A549 (cell line): ENCODE data around the gene NCOA4.

Experiments used
- ESRRA ChIP-seq: fragments of 150-350 bp; IDR thresholded peaks from 2 replicates; pipeline ENCODE4 v1.6.1; 2014; ENCODE audit warnings: mild to moderate bottlenecking, low read length, borderline replicate concordance
- FOSL2 ChIP-seq, 2 experiments: fragments of 450-650 bp in 1 of 2; fragments of >200 bp in 1 of 2; sonication (Bioruptor Twin) in 1 of 2; formaldehyde crosslinking; IDR thresholded peaks; 2 replicates each; pipeline versions ENCODE4 v1.5.0 to v1.6.1; 2016 to 2020; ENCODE audit warnings: mild to moderate bottlenecking in 1 of 2, moderate library complexity in 1 of 2
- HDAC2 ChIP-seq: fragments of 200-600 bp; sonication (generic); IDR thresholded peaks from 2 replicates; pipeline ENCODE4 v1.6.1; 2016
- RAD21 ChIP-seq, 2 experiments: fragments of >200 bp in 1 of 2; sonication (Bioruptor Twin) in 1 of 2; formaldehyde crosslinking in 1 of 2; IDR thresholded peaks in 1 of 2; conservative IDR thresholded peaks in 1 of 2; 2 replicates in 1 of 2; 3 replicates in 1 of 2; pipeline ENCODE4 v1.6.1; 2012 to 2018; ENCODE audit warnings: inconsistent platforms in 1 of 2
- SMC3 ChIP-seq: fragments of >200 bp; sonication (Bioruptor Twin); formaldehyde crosslinking; IDR thresholded peaks from 3 replicates; pipeline ENCODE4 v1.6.1; 2018; ENCODE audit warnings: inconsistent platforms
- TF ChIP-seq, protein P1 (sequence below): fragments of >200 bp; sonication (Bioruptor Twin); formaldehyde crosslinking; IDR thresholded peaks from 3 replicates; pipeline ENCODE4 v1.5.1; 2016
- TF ChIP-seq, protein P2 (sequence below): IDR thresholded peaks from 2 replicates; pipeline ENCODE4 v1.6.1; 2012
- TF ChIP-seq, protein P3 (sequence below): fragments of 250-450 bp; sonication (Bioruptor Pico); IDR thresholded peaks from 2 replicates; pipeline ENCODE4 v1.5.0; 2021; ENCODE audit warnings: mild to moderate bottlenecking, moderate library complexity, borderline replicate concordance

- TF ChIP-seq, protein P1, sequence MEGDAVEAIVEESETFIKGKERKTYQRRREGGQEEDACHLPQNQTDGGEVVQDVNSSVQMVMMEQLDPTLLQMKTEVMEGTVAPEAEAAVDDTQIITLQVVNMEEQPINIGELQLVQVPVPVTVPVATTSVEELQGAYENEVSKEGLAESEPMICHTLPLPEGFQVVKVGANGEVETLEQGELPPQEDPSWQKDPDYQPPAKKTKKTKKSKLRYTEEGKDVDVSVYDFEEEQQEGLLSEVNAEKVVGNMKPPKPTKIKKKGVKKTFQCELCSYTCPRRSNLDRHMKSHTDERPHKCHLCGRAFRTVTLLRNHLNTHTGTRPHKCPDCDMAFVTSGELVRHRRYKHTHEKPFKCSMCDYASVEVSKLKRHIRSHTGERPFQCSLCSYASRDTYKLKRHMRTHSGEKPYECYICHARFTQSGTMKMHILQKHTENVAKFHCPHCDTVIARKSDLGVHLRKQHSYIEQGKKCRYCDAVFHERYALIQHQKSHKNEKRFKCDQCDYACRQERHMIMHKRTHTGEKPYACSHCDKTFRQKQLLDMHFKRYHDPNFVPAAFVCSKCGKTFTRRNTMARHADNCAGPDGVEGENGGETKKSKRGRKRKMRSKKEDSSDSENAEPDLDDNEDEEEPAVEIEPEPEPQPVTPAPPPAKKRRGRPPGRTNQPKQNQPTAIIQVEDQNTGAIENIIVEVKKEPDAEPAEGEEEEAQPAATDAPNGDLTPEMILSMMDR, result no peak
- TF ChIP-seq, protein P2, sequence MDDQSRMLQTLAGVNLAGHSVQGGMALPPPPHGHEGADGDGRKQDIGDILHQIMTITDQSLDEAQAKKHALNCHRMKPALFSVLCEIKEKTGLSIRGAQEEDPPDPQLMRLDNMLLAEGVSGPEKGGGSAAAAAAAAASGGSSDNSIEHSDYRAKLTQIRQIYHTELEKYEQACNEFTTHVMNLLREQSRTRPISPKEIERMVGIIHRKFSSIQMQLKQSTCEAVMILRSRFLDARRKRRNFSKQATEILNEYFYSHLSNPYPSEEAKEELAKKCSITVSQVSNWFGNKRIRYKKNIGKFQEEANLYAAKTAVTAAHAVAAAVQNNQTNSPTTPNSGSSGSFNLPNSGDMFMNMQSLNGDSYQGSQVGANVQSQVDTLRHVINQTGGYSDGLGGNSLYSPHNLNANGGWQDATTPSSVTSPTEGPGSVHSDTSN, result no peak
- TF ChIP-seq, protein P3, sequence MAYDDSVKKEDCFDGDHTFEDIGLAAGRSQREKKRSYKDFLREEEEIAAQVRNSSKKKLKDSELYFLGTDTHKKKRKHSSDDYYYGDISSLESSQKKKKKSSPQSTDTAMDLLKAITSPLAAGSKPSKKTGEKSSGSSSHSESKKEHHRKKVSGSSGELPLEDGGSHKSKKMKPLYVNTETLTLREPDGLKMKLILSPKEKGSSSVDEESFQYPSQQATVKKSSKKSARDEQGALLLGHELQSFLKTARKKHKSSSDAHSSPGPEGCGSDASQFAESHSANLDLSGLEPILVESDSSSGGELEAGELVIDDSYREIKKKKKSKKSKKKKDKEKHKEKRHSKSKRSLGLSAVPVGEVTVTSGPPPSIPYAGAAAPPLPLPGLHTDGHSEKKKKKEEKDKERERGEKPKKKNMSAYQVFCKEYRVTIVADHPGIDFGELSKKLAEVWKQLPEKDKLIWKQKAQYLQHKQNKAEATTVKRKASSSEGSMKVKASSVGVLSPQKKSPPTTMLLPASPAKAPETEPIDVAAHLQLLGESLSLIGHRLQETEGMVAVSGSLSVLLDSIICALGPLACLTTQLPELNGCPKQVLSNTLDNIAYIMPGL, result no peak
- TF ChIP-seq RAD21 (conservative IDR thresholded peaks at IDR 0.05 in 1 of 2, IDR thresholded peaks at IDR 0.05 in 1 of 2) (no peak), FOSL2 (IDR thresholded peaks at IDR 0.05) (no peak), FOSL2 (CRISPR knock-in tag; IDR thresholded peaks at IDR 0.05) (no peak), SMC3 (no peak), HDAC2 (no peak), ESRRA (no peak)
These were observed 33.9 kb upstream of the NCOA4 start for GRCh38 chr10:46064269-46064817.
